OCI-LY3 (cell line): ENCODE results near the gene BEGAIN.

Source experiments
- EZH2phosphoT487 ChIP-seq: fragments of 200-600 bp; shearing (Covaris generic); IDR thresholded peaks from 2 replicates; pipeline ENCODE4 v1.6.1; 2018; ENCODE audit warnings: antibody characterized with exemption, mixed run types, low read depth
- TF ChIP-seq, protein P1 (sequence below): fragments of 200-600, 300-600 bp; sonication (generic); IDR thresholded peaks from 2 replicates; pipeline ENCODE4 v1.5.1; 2014; ENCODE audit warnings: antibody characterized with exemption, low read length, low read depth

DNA sequence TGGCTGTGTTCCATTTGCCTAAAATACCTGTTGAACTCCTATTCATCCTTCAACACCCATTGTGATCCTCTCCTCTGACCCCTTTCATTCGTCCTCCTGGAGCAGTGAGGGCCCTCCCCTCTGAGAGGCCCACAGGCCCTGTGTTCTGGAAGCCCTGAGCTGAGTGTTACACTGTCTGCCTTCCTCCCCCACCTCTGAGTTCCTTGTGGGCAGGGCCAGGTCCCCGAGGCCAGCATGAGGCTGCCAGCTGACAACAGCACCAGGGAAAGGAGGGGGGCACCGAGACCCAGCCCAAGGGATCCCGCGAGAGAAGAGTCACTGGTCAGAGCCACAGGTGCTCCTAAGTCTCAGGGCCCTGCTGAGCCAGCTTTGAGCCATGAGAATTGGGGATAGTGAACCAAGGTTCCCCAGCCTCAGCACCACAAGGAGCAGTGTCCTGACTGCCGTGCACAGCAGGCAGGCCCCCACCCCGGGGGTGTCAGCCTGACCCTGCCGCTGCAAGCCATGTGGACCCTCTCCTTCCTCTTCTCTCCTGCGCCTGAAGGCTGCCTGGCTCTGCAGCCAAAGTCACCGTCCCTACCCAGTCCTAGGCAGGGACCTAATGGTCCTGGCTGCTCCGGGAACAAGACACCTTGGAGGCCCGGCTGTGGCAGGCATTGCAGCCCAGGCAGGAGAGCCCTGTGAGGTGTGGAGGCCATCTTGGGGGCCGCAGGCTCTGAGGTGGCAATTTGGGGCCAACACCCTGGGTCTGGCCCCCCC lies 52.5 kb downstream of the BEGAIN start:
- TF ChIP-seq EZH2phosphoT487, result no peak
- TF ChIP-seq, protein P1, sequence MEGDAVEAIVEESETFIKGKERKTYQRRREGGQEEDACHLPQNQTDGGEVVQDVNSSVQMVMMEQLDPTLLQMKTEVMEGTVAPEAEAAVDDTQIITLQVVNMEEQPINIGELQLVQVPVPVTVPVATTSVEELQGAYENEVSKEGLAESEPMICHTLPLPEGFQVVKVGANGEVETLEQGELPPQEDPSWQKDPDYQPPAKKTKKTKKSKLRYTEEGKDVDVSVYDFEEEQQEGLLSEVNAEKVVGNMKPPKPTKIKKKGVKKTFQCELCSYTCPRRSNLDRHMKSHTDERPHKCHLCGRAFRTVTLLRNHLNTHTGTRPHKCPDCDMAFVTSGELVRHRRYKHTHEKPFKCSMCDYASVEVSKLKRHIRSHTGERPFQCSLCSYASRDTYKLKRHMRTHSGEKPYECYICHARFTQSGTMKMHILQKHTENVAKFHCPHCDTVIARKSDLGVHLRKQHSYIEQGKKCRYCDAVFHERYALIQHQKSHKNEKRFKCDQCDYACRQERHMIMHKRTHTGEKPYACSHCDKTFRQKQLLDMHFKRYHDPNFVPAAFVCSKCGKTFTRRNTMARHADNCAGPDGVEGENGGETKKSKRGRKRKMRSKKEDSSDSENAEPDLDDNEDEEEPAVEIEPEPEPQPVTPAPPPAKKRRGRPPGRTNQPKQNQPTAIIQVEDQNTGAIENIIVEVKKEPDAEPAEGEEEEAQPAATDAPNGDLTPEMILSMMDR, result no peak
